HEK293 (cell line): ENCODE measurements around the gene NPTXR.

ENCODE experiments used
- CTCF ChIA-PET: fragments of 350-600 bp; formaldehyde crosslinking; extraction: SDS; loops from one replicate; lab custom pipeline; 2021; ENCODE audit warnings: antibody characterized with exemption; lab: Yijun Ruan, JAX
- POLR2A ChIA-PET: fragments of 300-600 bp; formaldehyde crosslinking; extraction: SDS; loops from one replicate; lab custom pipeline; 2020; ENCODE audit warnings: antibody characterized with exemption, inconsistent platforms; lab: Yijun Ruan, JAX
- H3K27ac ChIP-seq: fragments of 200-500 bp; sonication (Bioruptor generic); 2 replicates; pipeline ENCODE4 v1.5.1; 2014; ENCODE audit warnings: low read depth, low read length, control low read depth, inconsistent platforms; ENCODE audit errors: extremely low read depth
- H3K36me3 ChIP-seq, 2 experiments: fragments of 200-500 bp in 1 of 2; sonication (Bioruptor generic) in 1 of 2; 1 replicate in 1 of 2; 2 replicates in 1 of 2; pipeline ENCODE4 v1.5.1; 2014 to 2017; ENCODE audit warnings: inconsistent platforms in 2 of 2, low read length in 2 of 2; ENCODE audit not compliant: control insufficient read depth in 2 of 2, insufficient read depth in 1 of 2
- H3K4me1 ChIP-seq: fragments of 200-500 bp; sonication (Bioruptor generic); 2 replicates; pipeline ENCODE4 v1.5.1; 2014; ENCODE audit warnings: mild to moderate bottlenecking, low read length, inconsistent platforms; ENCODE audit not compliant: control insufficient read depth, insufficient read depth
- H3K4me3 ChIP-seq: 2 replicates; pipeline ENCODE4 v1.5.1; 2011; ENCODE audit warnings: low read depth, mild to moderate bottlenecking, control low read depth, low read length, moderate library complexity
- H3K9me3 ChIP-seq: fragments of 200-500 bp; sonication (Bioruptor generic); 2 replicates; pipeline ENCODE4 v1.5.1; 2014; ENCODE audit warnings: low read depth, low read length, inconsistent platforms; ENCODE audit not compliant: control insufficient read depth, insufficient read depth
- ZNF624 ChIP-seq: fragments of 450-650 bp; formaldehyde crosslinking; IDR thresholded peaks from 2 replicates; pipeline ENCODE4 v1.5.1; 2017; ENCODE audit warnings: missing biosample characterization, missing genetic modification characterization
- ZNF747 ChIP-seq: fragments of 450-650 bp; formaldehyde crosslinking; IDR thresholded peaks from 2 replicates; pipeline ENCODE4 v1.5.1; 2016; ENCODE audit warnings: missing biosample characterization, missing genetic modification characterization

The NPTXR gene

DNA sequence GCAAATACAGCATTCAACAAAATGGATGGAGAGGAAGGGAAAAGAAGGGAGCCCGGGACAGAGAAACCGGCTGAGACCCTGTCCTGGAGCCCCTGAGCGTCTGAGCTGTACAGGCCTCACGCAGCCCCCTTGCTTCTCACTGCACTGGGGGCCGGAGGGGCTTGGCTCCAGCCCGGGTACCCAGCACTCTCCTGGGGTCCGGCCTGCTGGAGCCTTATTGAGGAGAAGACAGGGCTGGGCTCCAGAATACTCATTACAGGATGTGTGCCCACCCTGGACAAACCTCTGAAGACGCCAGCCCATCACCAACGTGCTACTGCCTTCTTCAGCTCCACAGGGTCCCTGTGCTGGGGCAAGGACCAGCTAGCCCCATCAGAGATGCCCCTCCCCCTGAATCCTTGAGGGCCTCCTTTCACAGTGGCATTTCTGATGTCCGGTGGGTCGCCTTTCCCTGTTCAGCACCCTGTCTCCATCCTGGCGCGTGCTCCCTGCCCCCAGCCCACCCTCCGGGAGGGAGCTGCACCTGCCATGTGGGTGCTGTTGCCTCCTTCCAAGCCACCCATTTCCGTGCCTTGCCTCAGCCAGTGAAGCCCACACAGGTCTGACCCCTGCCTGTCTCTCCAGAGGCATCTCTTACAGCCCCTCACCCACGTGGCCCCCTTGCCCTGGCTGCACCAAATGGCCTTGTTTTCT lies 73.4 kb downstream of the NPTXR start:
- Histone ChIP-seq H3K9me3 (no peaks in the 10 kb centered on the region), H3K27ac (no peak overlapping the region), H3K36me3 (no peaks in the 10 kb centered on the region), H3K4me3 (no peak overlapping the region), H3K4me1 (no peaks in the 10 kb centered on the region)
- CTCF ChIA-PET, result interaction anchor here (0.5 to 6.6 kb wide), 12 partner anchors 11 to 510 kb away, joined by 3 to 63 read pairs (median 12); partner anchors contain the start of gene NPTXR
- POLR2A ChIA-PET, result interaction anchor here (1.8 to 3.3 kb wide), 3 partner anchors 10 to 93 kb away, joined by 4 to 19 read pairs (median 18); partner anchors contain the start of gene NPTXR
- TF ChIP-seq ZNF624 (tag by site-specific recombination) (no peak), ZNF747 (no peak)
